GM12878 (cell line): ENCODE data around the gene ARVCF.

Source experiments
- CTCF ChIP-seq, 3 experiments: IDR thresholded peaks in 2 of 3; conservative IDR thresholded peaks in 1 of 3; 2 replicates each; pipeline ENCODE4 v1.5.1; 2011; ENCODE audit warnings: low read depth in 3 of 3, low read length in 3 of 3, mild to moderate bottlenecking in 3 of 3, control low read depth in 2 of 3, moderate library complexity in 2 of 3, inconsistent platforms in 1 of 3, mixed read lengths in 1 of 3; ENCODE audit not compliant: control insufficient read depth in 2 of 3, insufficient read depth in 1 of 3; ENCODE audit errors: extremely low read depth in 1 of 3
- EP300 ChIP-seq, 2 experiments: fragments of 150-350 bp in 1 of 2; IDR thresholded peaks; 2 replicates each; pipeline ENCODE4 v1.6.1; 2011 to 2012; ENCODE audit warnings: low read depth in 2 of 2, low read length in 2 of 2, borderline replicate concordance in 1 of 2, improper control_type of control experiment in 1 of 2, inconsistent platforms in 1 of 2; ENCODE audit not compliant: control insufficient read depth in 1 of 2
- MXI1 ChIP-seq: fragments of 150-350 bp; IDR thresholded peaks from 2 replicates; pipeline ENCODE4 v1.6.1; 2011; ENCODE audit warnings: low read depth, mild to moderate bottlenecking, inconsistent platforms, low read length, improper control_type of control experiment
- PKNOX1 ChIP-seq: fragments of 450-650 bp; IDR thresholded peaks from 2 replicates; pipeline ENCODE4 v1.6.1; 2016; ENCODE audit warnings: mild to moderate bottlenecking
- POLR2A ChIP-seq: IDR thresholded peaks from 2 replicates; pipeline ENCODE4 v1.6.1; 2011; ENCODE audit warnings: low read depth, mild to moderate bottlenecking, low read length
- POLR2AphosphoS5 ChIP-seq: IDR thresholded peaks from 2 replicates; pipeline ENCODE4 v1.6.1; 2011; ENCODE audit warnings: mild to moderate bottlenecking, low read length, inconsistent platforms
- RAD21 ChIP-seq: IDR thresholded peaks from 2 replicates; pipeline ENCODE4 v1.6.1; 2011; ENCODE audit warnings: mild to moderate bottlenecking, low read depth, low read length, moderate library complexity; ENCODE audit not compliant: insufficient read depth
- RBBP5 ChIP-seq: fragments of 200-600 bp; sonication (generic); conservative IDR thresholded peaks from 2 replicates; pipeline ENCODE4 v1.6.1; 2016
- TAF1 ChIP-seq: IDR thresholded peaks from 2 replicates; pipeline ENCODE4 v1.6.1; 2011; ENCODE audit warnings: mild to moderate bottlenecking, low read depth, low read length, borderline replicate concordance
- TARDBP ChIP-seq: IDR thresholded peaks from 2 replicates; pipeline ENCODE4 v1.6.1; 2016; ENCODE audit warnings: borderline replicate concordance
- USF2 ChIP-seq: IDR thresholded peaks from 2 replicates; pipeline ENCODE4 v1.6.1; 2011; ENCODE audit warnings: low read depth, low read length, improper control_type of control experiment, borderline replicate concordance
- TF ChIP-seq, protein P1 (sequence below): IDR thresholded peaks from 2 replicates; pipeline ENCODE4 v1.6.1; 2012; ENCODE audit warnings: low read depth, low read length, improper control_type of control experiment
- TF ChIP-seq, protein P2 (sequence below): fragments of 450-650 bp; IDR thresholded peaks from 2 replicates; pipeline ENCODE4 v1.6.1; 2014; ENCODE audit warnings: mild to moderate bottlenecking

GRCh38 chr22:19970031-19970478, 46.6 kb downstream of the ARVCF start:
- no peak for TF ChIP-seq TARDBP
- TF ChIP-seq RAD21 = no peak
- no peak for TF ChIP-seq USF2
- TF ChIP-seq TAF1 = no peak
- TF ChIP-seq CTCF (IDR thresholded peaks at IDR 0.05 in 2 of 3, conservative IDR thresholded peaks at IDR 0.05 in 1 of 3; ENCODE audit: control insufficient read depth in 2 of 3, extremely low read depth in 1 of 3, insufficient read depth in 1 of 3, low read depth in 3 of 3, low read length in 3 of 3) = no peak
- TF ChIP-seq POLR2AphosphoS5 = no peak
- no peak for TF ChIP-seq PKNOX1
- TF ChIP-seq RBBP5 = no peak
- TF ChIP-seq, protein P1, sequence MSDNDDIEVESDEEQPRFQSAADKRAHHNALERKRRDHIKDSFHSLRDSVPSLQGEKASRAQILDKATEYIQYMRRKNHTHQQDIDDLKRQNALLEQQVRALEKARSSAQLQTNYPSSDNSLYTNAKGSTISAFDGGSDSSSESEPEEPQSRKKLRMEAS = no peak
- TF ChIP-seq, protein P2, sequence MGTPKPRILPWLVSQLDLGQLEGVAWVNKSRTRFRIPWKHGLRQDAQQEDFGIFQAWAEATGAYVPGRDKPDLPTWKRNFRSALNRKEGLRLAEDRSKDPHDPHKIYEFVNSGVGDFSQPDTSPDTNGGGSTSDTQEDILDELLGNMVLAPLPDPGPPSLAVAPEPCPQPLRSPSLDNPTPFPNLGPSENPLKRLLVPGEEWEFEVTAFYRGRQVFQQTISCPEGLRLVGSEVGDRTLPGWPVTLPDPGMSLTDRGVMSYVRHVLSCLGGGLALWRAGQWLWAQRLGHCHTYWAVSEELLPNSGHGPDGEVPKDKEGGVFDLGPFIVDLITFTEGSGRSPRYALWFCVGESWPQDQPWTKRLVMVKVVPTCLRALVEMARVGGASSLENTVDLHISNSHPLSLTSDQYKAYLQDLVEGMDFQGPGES = no peak
- no peak for TF ChIP-seq POLR2A
- no peak for TF ChIP-seq EP300 (IDR thresholded peaks at IDR 0.05; ENCODE audit: borderline replicate concordance in 1 of 2, control insufficient read depth in 1 of 2, low read depth in 2 of 2, low read length in 2 of 2)
- TF ChIP-seq MXI1 = no peak
